Stimulated activated CD8-positive, alpha-beta memory T cell treated with anti-CD3 and anti-CD28 coated beads, Interleukin-4, amount 100 ng/mL, for 48 hours (primary cell): ENCODE data around the gene ADA.

Experiments used
- DNase-seq: peaks from one replicate; pipeline ENCODE4 v3.0.0-alpha.2; 2020

ADA gene

DNA sequence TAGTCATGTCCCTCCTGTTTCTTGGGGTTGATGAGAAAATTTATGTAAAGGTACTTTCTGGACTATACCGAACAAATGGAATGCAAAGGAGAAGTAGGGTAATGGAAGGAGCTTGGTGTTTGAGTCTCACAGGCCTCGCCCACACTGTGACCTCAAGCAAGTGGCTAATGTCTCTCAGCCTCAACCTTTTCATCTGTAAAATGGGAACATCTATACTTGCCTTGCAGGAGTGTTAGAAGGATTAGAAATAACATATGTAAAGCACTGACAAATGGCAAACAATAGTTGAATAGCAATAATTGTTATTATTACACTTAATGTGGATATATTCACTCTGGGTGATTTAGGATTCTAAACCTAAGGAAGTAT, 78.0 kb downstream of the ADA start:
- no peak for DNase-seq

DNA sequence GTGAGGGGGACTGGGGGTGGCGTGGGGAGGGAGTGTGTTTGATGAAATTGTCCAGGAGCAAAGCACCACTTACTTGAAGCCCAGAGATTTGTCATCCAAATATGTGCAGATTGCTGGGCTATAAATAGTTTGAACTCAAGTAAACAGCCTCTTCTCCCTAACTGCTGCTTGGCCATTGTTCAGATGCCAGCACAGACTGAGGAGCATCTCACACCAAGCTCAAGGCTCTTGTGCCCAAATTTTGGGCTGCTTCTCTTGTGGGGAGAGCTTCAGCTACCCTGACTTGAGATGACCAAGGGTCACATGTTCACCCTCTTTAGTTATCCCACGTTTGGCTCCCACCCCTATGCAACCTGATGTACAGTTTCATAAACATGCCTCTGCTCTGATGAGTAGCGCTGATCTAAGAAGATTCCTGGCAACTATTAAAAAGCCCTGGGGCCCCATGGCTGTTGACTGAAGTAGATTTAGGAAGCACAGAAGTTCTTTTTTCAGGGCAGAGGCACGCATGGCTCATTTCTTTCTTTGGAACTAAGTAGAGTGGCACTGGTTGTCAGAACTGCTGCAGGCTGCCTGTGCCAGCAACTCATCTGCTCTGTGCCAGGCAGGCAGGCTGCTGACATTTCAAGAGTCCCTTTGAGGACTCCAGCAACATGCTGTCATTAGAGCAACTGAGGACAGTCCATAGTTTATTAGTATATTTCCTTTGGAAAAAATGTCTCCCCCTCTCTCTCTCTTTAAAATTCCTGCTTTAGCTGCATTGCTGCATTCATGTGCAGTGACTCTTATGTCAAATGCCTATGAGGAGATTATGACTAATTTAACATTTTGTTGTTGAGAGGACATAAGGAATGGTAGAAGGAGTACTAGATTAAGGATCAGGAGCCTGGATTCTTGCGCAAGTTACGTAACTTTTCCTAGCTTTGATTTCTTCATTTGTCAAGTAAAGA, 78.7 kb downstream of the ADA start:
- no peak for DNase-seq

DNA sequence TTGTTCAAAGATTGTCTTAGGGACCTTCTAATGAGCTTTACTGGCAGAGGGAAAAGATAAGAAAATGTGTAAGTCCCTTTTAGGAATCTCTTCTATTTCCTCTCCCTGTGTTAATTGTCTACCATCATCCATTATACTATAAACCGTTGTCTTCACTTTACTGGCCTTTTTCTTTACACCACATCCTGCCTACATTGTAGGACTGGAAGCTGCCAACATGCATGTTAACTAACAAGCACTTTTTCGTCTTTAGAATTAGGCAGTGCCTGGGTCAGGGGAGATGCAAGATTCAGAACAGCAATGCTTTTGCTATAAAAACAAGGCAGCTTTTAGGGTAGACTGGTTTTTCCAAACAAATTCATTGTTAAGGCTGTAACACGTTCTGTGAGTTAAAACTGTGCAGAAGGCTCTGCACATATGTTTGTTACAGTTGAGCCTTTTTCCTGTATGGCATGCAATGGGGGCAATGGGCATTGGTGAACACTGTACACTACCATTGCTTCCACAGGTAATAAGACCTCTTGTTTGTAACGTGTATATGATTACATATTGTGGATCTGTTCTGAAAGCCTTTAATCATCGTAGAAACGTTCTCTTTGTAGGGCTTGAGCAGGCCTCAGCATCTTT, 80.0 kb downstream of the ADA start:
- DNase-seq = no peak

DNA sequence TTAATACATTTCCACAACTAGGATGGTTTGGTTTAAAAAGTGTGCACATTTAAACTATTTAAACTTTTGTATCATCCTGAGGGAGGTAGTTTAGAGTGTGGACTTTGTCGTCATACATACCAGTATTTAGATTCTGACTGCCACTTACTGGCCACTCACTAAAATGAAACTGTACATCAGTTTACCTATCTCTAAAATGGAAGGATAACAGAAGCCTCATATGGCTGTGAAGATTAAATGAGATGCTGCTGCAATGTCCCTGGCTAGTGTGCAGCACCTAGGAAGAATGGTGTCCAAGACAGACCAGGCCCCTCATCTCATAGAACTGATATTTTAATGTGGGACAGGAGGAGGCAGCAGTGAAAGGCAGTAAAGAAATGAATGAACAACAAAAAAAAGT, 81.1 kb downstream of the ADA start:
- no peak for DNase-seq
